ENCODE data around the gene CAMTA1. TPM values are rescaled to one million over a fixed set of nuclear protein-coding genes. Genes with fewer than 3 reads are reported as not detected.

Gene CAMTA1
- total RNA-seq, 4 donors from 2014 or later, result 45.3 to 68.9 (median 62.0) TPM

GRCh38 chr1:7437036-7437435, 651.8 kb downstream of the CAMTA1 start:
- ATAC-seq (ENCODE audit: low FRiP score) (no peak), DNase-seq (ENCODE audit: low spot score) (no peak)
- TF ChIP-seq CTCF (IDR thresholded peaks at IDR 0.05), result no peak

- ATAC-seq (ENCODE audit: low FRiP score) (no peak), DNase-seq (ENCODE audit: low spot score) (no peak)
- no peak for TF ChIP-seq CTCF (IDR thresholded peaks at IDR 0.05)
Observed at GRCh38 chr1:7437608-7438395, 652.5 kb downstream of the CAMTA1 start.

- ATAC-seq (ENCODE audit: low FRiP score) (no peak), DNase-seq (ENCODE audit: low spot score) (no peak)
- TF ChIP-seq CTCF (IDR thresholded peaks at IDR 0.05), result no peak
Observed at GRCh38 chr1:7438396-7438785, 653.1 kb downstream of the CAMTA1 start.

- ATAC-seq (ENCODE audit: low FRiP score), result no peak
- TF ChIP-seq CTCF (IDR thresholded peaks at IDR 0.05), result no peak
- DNase-seq (ENCODE audit: low spot score), result no peak
Observed at GRCh38 chr1:7438921-7439655, 653.8 kb downstream of the CAMTA1 start.

- ATAC-seq (ENCODE audit: low FRiP score) (no peak), DNase-seq (ENCODE audit: low spot score) (no peak)
- no peak for TF ChIP-seq CTCF (IDR thresholded peaks at IDR 0.05)
Observed at GRCh38 chr1:7440154-7440553, 654.9 kb downstream of the CAMTA1 start.

- TF ChIP-seq CTCF (IDR thresholded peaks at IDR 0.05), result no peak
- ATAC-seq (ENCODE audit: low FRiP score) (no peak), DNase-seq (ENCODE audit: low spot score) (no peak)
Observed at GRCh38 chr1:7441143-7441841, 656.0 kb downstream of the CAMTA1 start.

All from omental fat pad (tissue), 4 donors.